Keratinocyte (primary cell): ENCODE results near the gene FBXO41. TPM values are rescaled to one million over a fixed set of nuclear protein-coding genes. Genes with fewer than 3 reads are reported as not detected.

Experiments used
- DNase-seq: peaks from one replicate; pipeline ENCODE4 v3.0.0-alpha.2; 2011; ENCODE audit warnings: low read depth, missing footprints, low spot score
- FAIRE-seq: peaks from 2 replicates; lab custom pipeline; 2011; peaks lifted over from hg19 to GRCh38; lab: Jason Lieb, UNC
- H2AFZ ChIP-seq: 2 replicates; pipeline ENCODE4 v1.6.0; 2012; ENCODE audit warnings: low read length, control low read depth, inconsistent platforms; ENCODE audit not compliant: control insufficient read depth
- H3K27ac ChIP-seq: 2 replicates; pipeline ENCODE4 v1.5.1; 2011; ENCODE audit warnings: low read length; ENCODE audit not compliant: control insufficient read depth, insufficient read depth
- H3K27me3 ChIP-seq: 3 replicates; pipeline ENCODE4 v1.6.0; 2011; ENCODE audit warnings: low read length; ENCODE audit not compliant: control insufficient read depth, insufficient read depth; ENCODE audit errors: extremely low read depth
- H3K36me3 ChIP-seq, 2 experiments: 2 replicates in 1 of 2; 3 replicates in 1 of 2; pipeline ENCODE4 v1.5.1; 2011; ENCODE audit warnings: low read length in 2 of 2, mild to moderate bottlenecking in 1 of 2; ENCODE audit not compliant: control insufficient read depth in 2 of 2, insufficient read depth in 2 of 2; ENCODE audit errors: extremely low read depth in 1 of 2
- H3K4me1 ChIP-seq: 3 replicates; pipeline ENCODE4 v1.5.1; 2011; ENCODE audit warnings: low read length; ENCODE audit not compliant: control insufficient read depth, insufficient read depth; ENCODE audit errors: extremely low read depth
- H3K4me2 ChIP-seq: 3 replicates; pipeline ENCODE4 v1.6.0; 2011; ENCODE audit warnings: low read depth, low read length; ENCODE audit not compliant: control insufficient read depth, insufficient read depth; ENCODE audit errors: extremely low read depth
- H3K4me3 ChIP-seq, 3 experiments: fragments of 200-600 bp in 1 of 3; sonication (generic) in 1 of 3; 2 replicates in 2 of 3; 3 replicates in 1 of 3; pipeline ENCODE4 v1.5.1; 2011 to 2016; ENCODE audit warnings: low read length in 3 of 3, mild to moderate bottlenecking in 3 of 3, control low read depth in 2 of 3, inconsistent platforms in 1 of 3, low read depth in 1 of 3, mixed read lengths in 1 of 3, mixed run types in 1 of 3, moderate library complexity in 1 of 3; ENCODE audit not compliant: control insufficient read depth in 2 of 3, insufficient read depth in 2 of 3; ENCODE audit errors: extremely low read depth in 1 of 3
- H3K79me2 ChIP-seq: 2 replicates; pipeline ENCODE4 v1.6.0; 2012; ENCODE audit warnings: low read length; ENCODE audit not compliant: control insufficient read depth, insufficient read depth
- H3K9ac ChIP-seq: 3 replicates; pipeline ENCODE4 v1.6.0; 2011; ENCODE audit warnings: low read length; ENCODE audit not compliant: control insufficient read depth, insufficient read depth; ENCODE audit errors: extremely low read depth
- H3K9me1 ChIP-seq: 3 replicates; pipeline ENCODE4 v1.6.0; 2011; ENCODE audit warnings: low read length; ENCODE audit not compliant: control insufficient read depth, insufficient read depth; ENCODE audit errors: extremely low read depth
- H3K9me3 ChIP-seq: 2 replicates; pipeline ENCODE4 v1.5.1; 2012; ENCODE audit warnings: low read depth, low read length; ENCODE audit not compliant: control insufficient read depth
- H4K20me1 ChIP-seq: 3 replicates; pipeline ENCODE4 v1.6.0; 2011; ENCODE audit warnings: low read length; ENCODE audit not compliant: control insufficient read depth, insufficient read depth; ENCODE audit errors: extremely low read depth
- EZH2 ChIP-seq: IDR thresholded peaks from one replicate; pipeline ENCODE4 v1.6.1; 2012; ENCODE audit warnings: inconsistent platforms, mild to moderate bottlenecking, low read length, moderate library complexity
- dilution Hi-C: fragments of 300-500 bp; cut with MboI; formaldehyde crosslinking; loops from one replicate; pipeline ENCODE4 v1.7.0; 2020; ENCODE audit warnings: low sequenced_read_pairs; ENCODE audit not compliant: extremely low pct_ligation_motif_present
- polyA plus RNA-seq, 5 experiments: library from polyadenylated mRNA; depleted of rRNA in 3 of 5; stranded (reverse) in 3 of 5; stranded (forward) in 1 of 5; unstranded in 1 of 5; fragments of >200 nt; gene quantifications; 1 replicate in 1 of 5; 2 replicates in 3 of 5; 3 replicates in 1 of 5; pipeline versions ENCODE4 v1.2.1 to v1.2.3, GENCODE V29; 2011 to 2012; ENCODE audit warnings: missing spikeins in 2 of 5, low read depth in 1 of 5, low replicate concordance in 1 of 5
- small RNA-seq, 3 experiments: library from RNA; depleted of rRNA; stranded (forward); fragments of <200 nt; gene quantifications; one replicate each; pipeline ENCODE3, GENCODE V24; 2012; ENCODE audit warnings: low read depth in 3 of 3, low replicate concordance in 1 of 3; ENCODE audit not compliant: insufficient read length in 3 of 3
- TF ChIP-seq, protein P1 (sequence below), 3 experiments: IDR thresholded peaks in 1 of 3; conservative IDR thresholded peaks in 1 of 3; optimal IDR thresholded peaks in 1 of 3; 2 replicates in 2 of 3; 3 replicates in 1 of 3; pipeline versions ENCODE3 to v1.5.1; 2011; ENCODE audit warnings: low read length in 3 of 3, mild to moderate bottlenecking in 3 of 3, moderate library complexity in 2 of 3, control low read depth in 1 of 3, inconsistent platforms in 1 of 3; ENCODE audit not compliant: insufficient read depth in 2 of 3; ENCODE audit errors: extremely low read depth in 1 of 3

The FBXO41 gene
- polyA plus RNA-seq, 1 donor (not counting 4 experiments of a cell fraction or from before 2014, with no cell fraction given) = 4.1 TPM

DNA sequence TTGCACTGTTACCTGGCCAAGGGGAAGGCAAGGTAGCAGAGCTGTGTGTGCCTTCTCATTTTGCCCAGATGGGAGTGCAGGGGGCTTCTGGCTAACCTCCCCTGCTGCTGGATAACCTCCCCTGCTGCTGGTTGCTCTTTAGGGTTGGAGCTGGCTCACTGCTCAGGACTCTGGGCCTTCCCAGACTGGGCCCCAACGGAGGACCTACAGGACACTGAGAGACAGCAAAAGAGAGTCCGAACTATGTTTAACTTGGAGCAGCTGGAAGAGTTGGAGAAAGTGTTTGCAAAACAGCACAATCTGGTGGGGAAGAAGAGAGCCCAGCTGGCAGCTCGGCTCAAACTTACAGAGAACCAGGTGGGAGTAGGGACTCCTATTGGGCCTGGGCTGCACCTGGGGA lies 76.0 kb downstream of the FBXO41 start:
- dilution Hi-C loops = no loop called here
- no peaks in the 10 kb centered on the region for H3K9me3 ChIP-seq
- no peak for DNase-seq
- H3K27me3 ChIP-seq = peaks cover 11% of the 10 kb centered on the region
- no peaks in the 10 kb centered on the region for H3K9me1 ChIP-seq
- H3K79me2 ChIP-seq = no peaks in the 10 kb centered on the region
- no peaks in the 10 kb centered on the region for H3K36me3 ChIP-seq
- no peak overlapping the region for H3K4me3 ChIP-seq
- H3K9ac ChIP-seq = no peak overlapping the region
- no peak overlapping the region for H3K27ac ChIP-seq
- no peak for FAIRE-seq
- no peaks in the 10 kb centered on the region for H4K20me1 ChIP-seq
- no peak overlapping the region for H3K4me2 ChIP-seq
- TF ChIP-seq EZH2 = no peak
- TF ChIP-seq, protein P1, sequence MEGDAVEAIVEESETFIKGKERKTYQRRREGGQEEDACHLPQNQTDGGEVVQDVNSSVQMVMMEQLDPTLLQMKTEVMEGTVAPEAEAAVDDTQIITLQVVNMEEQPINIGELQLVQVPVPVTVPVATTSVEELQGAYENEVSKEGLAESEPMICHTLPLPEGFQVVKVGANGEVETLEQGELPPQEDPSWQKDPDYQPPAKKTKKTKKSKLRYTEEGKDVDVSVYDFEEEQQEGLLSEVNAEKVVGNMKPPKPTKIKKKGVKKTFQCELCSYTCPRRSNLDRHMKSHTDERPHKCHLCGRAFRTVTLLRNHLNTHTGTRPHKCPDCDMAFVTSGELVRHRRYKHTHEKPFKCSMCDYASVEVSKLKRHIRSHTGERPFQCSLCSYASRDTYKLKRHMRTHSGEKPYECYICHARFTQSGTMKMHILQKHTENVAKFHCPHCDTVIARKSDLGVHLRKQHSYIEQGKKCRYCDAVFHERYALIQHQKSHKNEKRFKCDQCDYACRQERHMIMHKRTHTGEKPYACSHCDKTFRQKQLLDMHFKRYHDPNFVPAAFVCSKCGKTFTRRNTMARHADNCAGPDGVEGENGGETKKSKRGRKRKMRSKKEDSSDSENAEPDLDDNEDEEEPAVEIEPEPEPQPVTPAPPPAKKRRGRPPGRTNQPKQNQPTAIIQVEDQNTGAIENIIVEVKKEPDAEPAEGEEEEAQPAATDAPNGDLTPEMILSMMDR (optimal IDR thresholded peaks at IDR 0.05 in 1 of 3, IDR thresholded peaks at IDR 0.05 in 1 of 3, conservative IDR thresholded peaks at IDR 0.05 in 1 of 3; ENCODE audit: extremely low read depth in 1 of 3, insufficient read depth in 2 of 3, low read length in 3 of 3) = no peak
- H3K4me1 ChIP-seq = no peaks in the 10 kb centered on the region
- H2AFZ ChIP-seq = no peak overlapping the region

DNA sequence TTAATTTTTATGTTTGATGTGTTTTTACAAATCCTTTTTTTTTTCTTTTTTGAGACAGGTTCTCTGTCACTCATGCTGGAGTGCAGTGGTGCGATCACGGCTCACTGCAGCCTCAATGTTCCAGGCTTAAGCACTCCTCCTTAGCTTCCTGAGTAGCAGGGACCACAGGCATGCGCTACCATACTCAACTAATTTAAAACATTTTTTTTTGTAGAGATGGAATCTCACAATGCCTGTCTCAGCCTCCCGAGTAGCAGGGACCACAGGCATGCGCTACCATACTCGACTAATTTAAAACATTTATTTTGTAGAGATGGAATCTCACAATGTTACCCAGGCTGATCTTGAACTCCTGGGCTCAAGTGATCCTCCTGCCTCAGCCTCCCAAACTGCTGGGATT lies 78.7 kb downstream of the FBXO41 start:
- Histone ChIP-seq H4K20me1 (no peaks in the 10 kb centered on the region), H3K9me3 (no peaks in the 10 kb centered on the region), H3K36me3 (no peaks in the 10 kb centered on the region), H3K4me1 (peaks cover 6% of the 10 kb centered on the region), H3K27me3 (peaks cover 33% of the 10 kb centered on the region), H3K27ac (no peak overlapping the region), H3K9ac (no peak overlapping the region), H3K4me3 (no peak overlapping the region), H2AFZ (no peak overlapping the region), H3K79me2 (no peaks in the 10 kb centered on the region), H3K9me1 (no peaks in the 10 kb centered on the region), H3K4me2 (no peak overlapping the region)
- TF ChIP-seq EZH2 = no peak
- TF ChIP-seq, protein P1 (optimal IDR thresholded peaks at IDR 0.05 in 1 of 3, IDR thresholded peaks at IDR 0.05 in 1 of 3, conservative IDR thresholded peaks at IDR 0.05 in 1 of 3; ENCODE audit: extremely low read depth in 1 of 3, insufficient read depth in 2 of 3, low read length in 3 of 3) = no peak
- DNase-seq = no peak
- no peak for FAIRE-seq
- dilution Hi-C loops = no loop called here

Small RNAs within 50 kb of the gene (small RNA-seq; reads per million reads assigned to genes)
- gene RNU6-111P = 0 reads per million in 3 experiments

Other genes starting within 250 kb of the FBXO41 start
- 5.1 to 9.9 TPM (median 6.3 TPM) in 3 replicates for gene SFXN5, start 212.8 kb downstream of the FBXO41 start, polyA plus RNA-seq
- gene RAB11FIP5, start 171.5 kb downstream of the FBXO41 start, polyA plus RNA-seq = 39.7 to 41.2 TPM (median 40.1 TPM) in 3 replicates
- not detected in 3 replicates for gene NOTO, start 81.9 kb downstream of the FBXO41 start, polyA plus RNA-seq
- 18.6 to 24.2 TPM (median 19.8 TPM) in 3 replicates for gene SMYD5, start 70.2 kb downstream of the FBXO41 start, polyA plus RNA-seq
- gene PRADC1, start 51.2 kb downstream of the FBXO41 start, polyA plus RNA-seq = 7.5 to 13.1 TPM (median 8.2 TPM) in 3 replicates
- 329 to 378 TPM (median 357 TPM) in 3 replicates for gene CCT7, start 50.2 kb downstream of the FBXO41 start, polyA plus RNA-seq
- not detected in 3 replicates for gene EGR4, start 9.1 kb upstream of the FBXO41 start, polyA plus RNA-seq
- gene ALMS1, start 101.4 kb upstream of the FBXO41 start, polyA plus RNA-seq = 4.4 to 6.5 TPM (median 4.6 TPM) in 3 replicates